Stimulated activated CD8-positive, alpha-beta memory T cell treated with anti-CD3 and anti-CD28 coated beads, Interleukin-7, amount 100 ng/mL, for 48 hours (primary cell): ENCODE measurements around the gene CEP128.

Experiments
- DNase-seq, 2 donors: peaks; one replicate each; pipeline ENCODE4 v3.0.0-alpha.2; 2020; ENCODE audit warnings: low read depth in 1 of 2; ENCODE audit errors: extremely low read depth in 1 of 2

Gene CEP128

DNA sequence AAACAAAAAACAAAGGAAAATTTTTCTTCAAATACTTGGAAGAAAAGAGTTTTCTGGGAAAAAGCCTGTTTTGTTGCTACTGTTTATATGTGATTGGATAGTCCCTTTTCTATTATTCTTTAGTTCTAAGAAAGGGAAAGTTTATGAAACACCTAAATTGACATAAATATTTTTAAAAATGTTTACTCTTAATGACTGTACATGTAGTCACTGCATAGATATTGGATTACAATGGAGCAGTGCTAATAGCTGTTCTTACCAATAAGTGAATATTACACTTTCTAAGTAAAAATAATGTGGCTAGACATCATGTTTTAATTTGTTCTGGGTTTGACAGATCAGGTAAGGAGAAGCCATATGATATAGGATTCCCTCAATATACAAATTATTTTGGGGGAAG is 377.5 kb downstream of the CEP128 start:
- no peak for DNase-seq

DNA sequence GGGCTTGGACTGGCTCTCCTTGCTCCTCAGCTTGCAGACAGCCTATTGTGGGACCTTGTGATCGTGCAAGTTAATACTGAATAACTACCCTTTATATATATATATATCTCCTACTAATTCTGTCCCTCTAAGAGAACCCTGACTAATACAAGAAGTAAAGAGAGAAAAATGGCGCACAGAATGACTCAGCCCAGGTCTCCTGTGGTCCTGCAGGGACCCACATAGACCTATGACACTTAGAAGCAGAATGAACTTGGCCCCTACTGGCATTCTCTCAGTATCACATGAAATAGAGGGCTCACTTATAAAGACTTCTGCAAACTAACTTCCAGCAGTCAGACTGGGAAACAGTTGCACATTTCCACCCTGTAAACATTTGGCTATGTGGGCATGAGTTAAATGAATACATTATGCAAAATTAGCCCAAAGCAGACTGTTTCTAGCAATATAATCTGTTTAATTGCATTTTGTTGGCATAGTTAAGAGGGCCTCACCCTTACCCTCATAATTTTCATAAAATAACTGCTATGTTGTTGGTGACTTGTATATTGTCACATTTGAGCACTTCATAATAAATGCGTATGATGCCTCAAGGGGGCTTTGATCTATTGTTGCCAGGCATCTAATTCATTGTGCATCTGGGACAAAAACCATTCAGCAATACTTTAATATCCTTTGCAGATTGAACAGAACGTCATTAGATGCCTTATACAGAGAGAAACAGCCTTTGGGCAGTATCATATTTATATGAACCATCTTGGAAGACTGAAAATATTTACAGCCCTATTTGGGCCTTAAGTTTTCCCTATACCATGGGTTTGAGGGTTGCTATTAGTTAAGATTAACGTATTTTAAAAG is 380.5 kb downstream of the CEP128 start:
- no peak for DNase-seq

DNA sequence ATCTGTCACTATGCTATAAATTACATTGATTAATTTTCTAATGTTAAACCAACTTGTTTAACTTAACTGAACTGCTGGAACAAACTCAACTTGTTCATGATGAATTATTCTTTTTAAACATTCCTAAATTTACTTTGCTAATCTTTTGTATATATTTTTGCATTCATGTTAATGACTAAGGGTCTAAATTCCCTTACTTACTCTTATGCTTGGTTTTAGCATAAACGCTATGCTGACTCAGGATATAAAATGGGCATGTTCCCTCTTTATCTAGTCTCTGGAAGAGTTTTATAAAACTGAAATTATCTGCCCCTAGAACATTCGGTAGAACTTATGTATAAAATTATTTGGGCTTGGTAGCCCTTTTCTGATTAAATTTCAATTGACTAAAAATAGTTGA is 387.4 kb downstream of the CEP128 start:
- no peak for DNase-seq

DNA sequence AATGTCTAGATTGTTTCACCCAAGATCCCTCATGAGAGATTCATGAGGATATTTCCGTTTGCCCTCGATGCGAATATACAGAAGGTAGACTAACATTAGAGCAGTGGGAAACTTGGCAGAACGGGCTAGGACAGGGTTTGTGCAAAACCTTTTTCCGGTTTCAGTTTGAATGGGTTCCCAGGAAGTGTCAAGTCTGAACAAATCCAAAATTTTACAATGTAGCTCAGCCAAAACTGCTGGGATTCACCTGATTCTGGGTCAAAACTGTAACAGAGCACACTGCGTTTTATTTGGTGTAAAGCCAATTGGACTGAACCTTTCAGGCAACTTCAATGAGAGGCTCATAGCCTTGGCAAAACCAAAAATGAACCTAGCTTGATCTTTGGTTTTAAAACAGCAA is 392.4 kb downstream of the CEP128 start:
- DNase-seq: no peak

- DNase-seq: no peak
These were observed 395.3 kb downstream of the CEP128 start for GRCh38 chr14:80545935-80546854.

DNA sequence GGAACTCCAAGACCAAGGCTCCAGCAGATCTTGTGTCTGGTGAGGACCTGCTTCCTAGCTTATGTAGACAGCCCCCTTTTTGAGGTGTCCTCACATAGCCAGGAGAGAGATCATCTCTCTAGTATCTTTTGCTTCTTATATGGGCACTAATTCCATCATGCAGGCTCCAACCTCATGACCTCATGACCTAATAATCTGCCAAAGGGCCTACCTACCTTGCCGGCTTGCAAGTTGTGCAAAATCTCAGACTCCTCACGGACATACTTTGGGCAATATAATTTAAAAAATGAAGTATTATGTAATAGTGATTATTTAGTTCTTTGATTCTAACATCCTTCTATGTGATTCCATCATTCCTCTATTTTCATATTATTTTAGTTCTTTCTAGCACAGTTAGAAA is 397.2 kb downstream of the CEP128 start:
- DNase-seq: no peak

DNA sequence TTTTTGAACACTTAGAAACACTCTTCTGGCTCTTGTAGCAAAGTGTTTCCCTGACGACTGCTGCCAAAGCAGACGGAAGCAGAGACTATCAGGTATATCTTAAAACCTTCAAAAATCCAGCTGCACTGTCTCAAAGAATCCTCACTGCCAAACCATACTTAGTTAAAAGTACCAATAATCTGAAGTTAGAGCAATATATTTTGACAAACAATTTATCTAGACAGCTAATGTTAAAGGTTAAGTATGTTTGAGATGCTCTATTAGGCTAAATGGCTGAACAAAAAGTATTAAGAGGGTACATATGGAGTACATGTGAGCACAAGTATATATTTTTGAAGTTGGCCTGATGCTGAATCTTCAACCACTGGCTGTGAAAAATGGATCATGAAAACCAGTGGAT is 398.3 kb downstream of the CEP128 start:
- no peak for DNase-seq

DNA sequence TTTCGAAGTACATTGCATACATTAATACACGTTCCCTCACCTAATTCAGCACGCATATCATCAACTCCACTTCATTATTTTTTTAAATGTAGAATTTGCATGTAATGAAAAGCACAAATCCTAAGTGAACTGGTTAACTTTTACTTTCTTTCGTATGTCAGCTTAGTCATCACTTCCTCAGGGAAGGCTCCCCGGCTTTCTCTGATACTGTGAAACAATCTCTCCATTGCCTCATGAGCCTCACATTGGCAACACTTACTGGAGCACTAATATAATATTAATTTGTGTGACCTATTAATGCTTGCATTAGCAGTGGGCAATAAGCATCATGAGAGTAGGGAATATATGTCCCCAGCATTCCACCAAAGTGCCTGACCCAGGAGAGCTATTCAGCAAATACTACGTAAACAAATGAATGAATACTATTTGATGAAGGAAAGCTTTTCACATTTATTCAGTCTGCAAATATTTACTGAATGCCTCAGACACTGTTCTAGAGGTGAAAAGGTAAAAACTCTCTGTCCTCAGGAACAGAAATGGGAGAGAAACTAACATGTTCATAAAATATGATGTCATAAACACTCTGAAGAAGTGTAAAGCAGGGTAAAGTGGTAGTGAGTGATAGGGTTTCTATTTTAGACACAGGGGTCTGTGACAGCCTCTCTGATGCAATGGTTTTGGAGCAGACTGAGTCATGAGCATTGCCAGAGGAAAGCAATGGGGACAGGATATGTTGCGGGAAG is 402.7 kb downstream of the CEP128 start:
- no peak for DNase-seq

DNA sequence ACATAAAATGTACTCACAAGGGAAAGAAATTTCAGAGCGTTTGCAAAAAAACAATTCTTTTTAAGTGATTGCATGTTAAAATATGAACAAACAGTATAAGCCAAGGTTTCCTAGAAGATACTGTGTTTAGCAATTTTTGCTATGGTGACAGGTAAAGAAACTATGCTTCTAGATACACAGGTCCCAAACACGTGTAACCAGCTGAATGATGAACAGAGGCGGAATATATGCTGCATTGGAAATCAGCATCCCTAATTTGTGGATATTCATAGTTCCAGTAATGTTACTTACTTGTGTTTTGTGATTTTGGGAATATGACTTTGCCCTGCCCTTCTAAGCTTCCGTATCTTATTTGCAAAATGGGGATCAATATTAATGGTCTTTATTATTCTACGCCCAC is 403.9 kb downstream of the CEP128 start:
- no peak for DNase-seq

GRCh38 chr14:80536456-80536855 is 405.1 kb downstream of the CEP128 start:
- DNase-seq: no peak

- DNase-seq: no peak
These were observed 406.4 kb downstream of the CEP128 start for GRCh38 chr14:80535171-80535570.

DNA sequence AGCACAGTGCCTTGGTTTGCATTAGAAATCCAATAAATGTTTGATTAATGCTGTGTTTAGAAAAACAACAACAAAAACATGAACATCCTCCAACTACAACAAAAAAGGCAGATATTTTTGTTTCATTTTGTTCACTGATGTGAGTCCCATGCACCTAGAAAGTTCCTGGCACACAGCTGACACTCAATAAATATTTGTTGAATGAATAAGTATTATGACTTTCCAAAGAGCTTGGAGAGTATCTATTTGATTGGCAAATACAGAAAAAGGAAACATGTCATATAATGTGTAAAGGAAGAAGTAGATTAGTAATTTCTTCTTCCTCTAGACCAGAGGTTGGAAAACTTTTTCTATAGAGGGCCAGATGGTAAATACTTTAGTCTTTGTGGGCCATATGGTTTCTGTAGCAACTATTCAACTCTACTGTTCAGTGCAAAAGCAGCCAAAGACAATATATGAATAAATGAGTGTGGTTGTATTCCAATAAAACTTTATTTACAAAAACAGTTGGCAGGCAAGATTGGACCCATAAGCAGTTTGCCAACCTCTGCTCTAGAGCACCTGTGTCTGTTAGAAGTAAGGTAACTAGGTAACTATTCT is 417.9 kb downstream of the CEP128 start:
- no peak for DNase-seq

GRCh38 chr14:80522936-80523335 is 418.6 kb downstream of the CEP128 start:
- DNase-seq: no peak

DNA sequence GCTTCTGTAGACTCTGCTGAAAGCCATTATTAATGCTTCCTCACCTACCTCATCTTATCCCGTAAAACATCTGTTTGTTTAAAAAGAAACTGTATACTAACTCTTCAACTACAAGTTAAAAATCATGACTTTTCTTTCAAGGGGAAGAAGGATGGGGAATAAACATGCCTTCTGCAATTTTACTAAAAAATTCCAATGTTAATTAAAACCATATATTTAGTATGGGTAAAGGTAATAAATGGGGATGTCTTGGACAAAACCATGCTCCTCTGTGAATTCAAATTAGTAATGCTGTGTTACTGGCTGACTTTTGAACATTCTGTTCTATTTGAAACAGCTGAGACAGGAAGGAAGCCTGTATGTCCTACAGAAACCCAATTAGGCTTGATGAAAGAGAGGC is 419.1 kb downstream of the CEP128 start:
- no peak for DNase-seq

GRCh38 chr14:80521456-80521855 is 420.1 kb downstream of the CEP128 start:
- no peak for DNase-seq

- DNase-seq: no peak
These were observed 422.5 kb downstream of the CEP128 start for GRCh38 chr14:80519002-80519401.

DNA sequence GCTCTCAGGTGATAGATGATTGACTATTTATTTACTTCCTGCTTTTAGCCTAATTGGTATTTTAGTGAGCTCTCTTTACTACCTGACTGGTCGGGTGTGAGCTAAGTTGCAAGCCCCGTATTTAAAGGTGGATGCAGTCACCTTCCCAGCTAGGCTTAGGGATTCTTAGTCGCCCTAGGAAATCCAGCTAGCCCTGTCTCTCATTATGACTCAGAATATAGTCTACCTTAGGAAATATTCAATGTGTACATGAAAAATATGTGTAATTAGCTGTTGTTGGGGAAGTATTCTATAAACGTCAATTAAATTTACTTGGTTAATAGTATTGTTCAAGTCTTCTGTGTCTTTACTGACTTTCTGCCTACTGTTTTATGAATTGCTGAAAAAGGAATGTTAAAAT is 423.4 kb downstream of the CEP128 start:
- DNase-seq: no peak

DNA sequence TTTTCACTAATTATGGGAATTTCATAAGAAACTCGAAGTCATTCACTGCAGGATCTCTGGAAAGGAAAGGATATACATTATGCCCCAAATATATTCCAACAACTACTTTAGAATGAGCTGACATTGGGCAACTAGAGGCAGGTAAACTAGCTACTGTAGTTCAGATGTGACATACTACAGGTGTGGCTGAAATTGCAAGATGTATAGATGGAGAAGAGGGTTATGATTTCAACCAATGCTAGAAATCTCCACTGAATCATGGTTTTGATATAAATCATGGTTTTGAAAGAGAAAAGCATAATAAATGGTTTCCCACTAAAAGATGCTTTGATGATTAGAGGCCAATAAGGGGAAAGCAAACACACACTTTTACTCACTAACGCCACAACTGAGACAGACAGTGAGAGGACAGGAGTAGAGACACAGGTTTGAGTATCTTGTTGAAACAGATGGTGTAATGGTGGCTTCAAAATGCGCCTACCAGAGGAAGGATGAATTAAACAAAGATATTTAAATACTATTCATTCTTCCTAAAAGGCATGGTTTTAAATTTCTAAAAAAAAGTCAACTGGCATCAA is 434.2 kb downstream of the CEP128 start:
- DNase-seq: no peak

- no peak for DNase-seq
These were observed 436.8 kb downstream of the CEP128 start for GRCh38 chr14:80504781-80505180.

GRCh38 chr14:80498533-80498932 is 443.0 kb downstream of the CEP128 start:
- no peak for DNase-seq
